SU-DHL-6 (cell line): ENCODE measurements around the gene SLC24A3.

Experiments used
- H2AFZ ChIP-seq: fragments of 200-600 bp; sonication (generic); 2 replicates; pipeline ENCODE4 v1.6.1; 2014; ENCODE audit warnings: low read depth, mild to moderate bottlenecking, moderate library complexity, mixed read lengths, antibody characterized with exemption, low read length; ENCODE audit not compliant: severe bottlenecking
- H3F3A ChIP-seq: fragments of 200-600 bp; shearing (Covaris generic); 2 replicates; pipeline ENCODE4 v1.6.0; 2016; ENCODE audit warnings: antibody characterized with exemption, mild to moderate bottlenecking; ENCODE audit not compliant: insufficient read depth
- H3K27ac ChIP-seq: fragments of 200-600 bp; sonication (generic); 2 replicates; pipeline ENCODE4 v1.5.1; 2016; ENCODE audit warnings: low read depth, mild to moderate bottlenecking, low read length, moderate library complexity, mixed read lengths
- H3K27me3 ChIP-seq: fragments of 200-600 bp; sonication (generic), shearing (Covaris generic); 2 replicates; pipeline ENCODE4 v1.6.0; 2014; ENCODE audit warnings: mild to moderate bottlenecking, low read length
- H3K36me3 ChIP-seq: fragments of 200-600 bp; sonication (generic); 2 replicates; pipeline ENCODE4 v1.6.1; 2014; ENCODE audit warnings: mild to moderate bottlenecking, low read length, mixed read lengths
- H3K4me2 ChIP-seq: fragments of 300-600, 200-600 bp; shearing (Covaris generic), sonication (generic); 2 replicates; pipeline ENCODE4 v1.6.0; 2014; ENCODE audit warnings: low read length, low read depth, mild to moderate bottlenecking; ENCODE audit not compliant: poor library complexity, severe bottlenecking
- H3K4me3 ChIP-seq: fragments of 200-600 bp; sonication (generic); 2 replicates; pipeline ENCODE4 v1.5.1; 2014; ENCODE audit warnings: antibody characterized with exemption, low read length, mild to moderate bottlenecking, mixed read lengths; ENCODE audit not compliant: insufficient read depth, poor library complexity, severe bottlenecking
- H3K79me2 ChIP-seq: fragments of 200-600 bp; sonication (generic); 2 replicates; pipeline ENCODE4 v1.6.1; 2014; ENCODE audit warnings: mild to moderate bottlenecking, low read length, moderate library complexity; ENCODE audit not compliant: insufficient read depth
- H3K9ac ChIP-seq: fragments of 200-600 bp; sonication (generic); 2 replicates; pipeline ENCODE4 v1.7.0; 2014; ENCODE audit warnings: mild to moderate bottlenecking, low read length
- H3K9me2 ChIP-seq: fragments of 200-600 bp; sonication (generic); replicated peaks from 2 replicates; pipeline ENCODE4 v1.6.1; 2014; ENCODE audit warnings: low read length; ENCODE audit not compliant: insufficient read depth
- H3K9me3 ChIP-seq: fragments of 200-600 bp; sonication (generic); 2 replicates; pipeline ENCODE4 v1.6.1; 2014; ENCODE audit warnings: low read length, mixed read lengths; ENCODE audit not compliant: insufficient read depth
- H4K20me1 ChIP-seq: fragments of 200-600 bp; sonication (generic); 2 replicates; pipeline ENCODE4 v1.6.1; 2014; ENCODE audit warnings: low read depth, mild to moderate bottlenecking, antibody characterized with exemption, low read length, moderate library complexity, mixed read lengths
- EZH2phosphoT487 ChIP-seq: fragments of 200-600 bp; sonication (generic), shearing (Covaris generic); conservative IDR thresholded peaks from 2 replicates; pipeline ENCODE4 v1.6.1; 2018; ENCODE audit warnings: mild to moderate bottlenecking, antibody characterized with exemption, low read length, moderate library complexity, mixed read lengths
- TF ChIP-seq, protein P1 (sequence below): fragments of 200-600 bp; sonication (generic); IDR thresholded peaks from one replicate; pipeline ENCODE4 v1.5.1; 2017; ENCODE audit warnings: antibody characterized with exemption, mild to moderate bottlenecking, low read length, moderate library complexity; ENCODE audit not compliant: insufficient read depth, poor library complexity, severe bottlenecking

SLC24A3 gene

GRCh38 chr20:19376451-19377229, 164.2 kb downstream of the SLC24A3 start:
- Histone ChIP-seq H3K4me2 (no peak overlapping the region), H3K36me3 (no peaks in the 10 kb centered on the region), H3F3A (no peaks in the 10 kb centered on the region), H2AFZ (no peak overlapping the region), H3K27me3 (no peaks in the 10 kb centered on the region), H3K4me3 (no peak overlapping the region), H3K79me2 (no peaks in the 10 kb centered on the region), H3K9ac (no peak overlapping the region), H3K9me2 (no peaks in the 10 kb centered on the region), H3K9me3 (no peaks in the 10 kb centered on the region), H3K27ac (no peak overlapping the region), H4K20me1 (no peaks in the 10 kb centered on the region)
- TF ChIP-seq, protein P1, sequence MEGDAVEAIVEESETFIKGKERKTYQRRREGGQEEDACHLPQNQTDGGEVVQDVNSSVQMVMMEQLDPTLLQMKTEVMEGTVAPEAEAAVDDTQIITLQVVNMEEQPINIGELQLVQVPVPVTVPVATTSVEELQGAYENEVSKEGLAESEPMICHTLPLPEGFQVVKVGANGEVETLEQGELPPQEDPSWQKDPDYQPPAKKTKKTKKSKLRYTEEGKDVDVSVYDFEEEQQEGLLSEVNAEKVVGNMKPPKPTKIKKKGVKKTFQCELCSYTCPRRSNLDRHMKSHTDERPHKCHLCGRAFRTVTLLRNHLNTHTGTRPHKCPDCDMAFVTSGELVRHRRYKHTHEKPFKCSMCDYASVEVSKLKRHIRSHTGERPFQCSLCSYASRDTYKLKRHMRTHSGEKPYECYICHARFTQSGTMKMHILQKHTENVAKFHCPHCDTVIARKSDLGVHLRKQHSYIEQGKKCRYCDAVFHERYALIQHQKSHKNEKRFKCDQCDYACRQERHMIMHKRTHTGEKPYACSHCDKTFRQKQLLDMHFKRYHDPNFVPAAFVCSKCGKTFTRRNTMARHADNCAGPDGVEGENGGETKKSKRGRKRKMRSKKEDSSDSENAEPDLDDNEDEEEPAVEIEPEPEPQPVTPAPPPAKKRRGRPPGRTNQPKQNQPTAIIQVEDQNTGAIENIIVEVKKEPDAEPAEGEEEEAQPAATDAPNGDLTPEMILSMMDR = no peak
- TF ChIP-seq EZH2phosphoT487 = no peak

GRCh38 chr20:19378058-19378457, 165.6 kb downstream of the SLC24A3 start:
- H3K4me2 ChIP-seq = no peak overlapping the region
- H3K4me3 ChIP-seq = no peak overlapping the region
- H2AFZ ChIP-seq = no peak overlapping the region
- no peaks in the 10 kb centered on the region for H3K27me3 ChIP-seq
- no peak overlapping the region for H3K27ac ChIP-seq
- H3K9me3 ChIP-seq = no peaks in the 10 kb centered on the region
- TF ChIP-seq EZH2phosphoT487 = no peak
- TF ChIP-seq, protein P1 = no peak
- no peaks in the 10 kb centered on the region for H3F3A ChIP-seq
- no peaks in the 10 kb centered on the region for H3K9me2 ChIP-seq
- no peaks in the 10 kb centered on the region for H3K36me3 ChIP-seq
- H3K79me2 ChIP-seq = no peaks in the 10 kb centered on the region
- no peak overlapping the region for H3K9ac ChIP-seq
- H4K20me1 ChIP-seq = no peaks in the 10 kb centered on the region

DNA sequence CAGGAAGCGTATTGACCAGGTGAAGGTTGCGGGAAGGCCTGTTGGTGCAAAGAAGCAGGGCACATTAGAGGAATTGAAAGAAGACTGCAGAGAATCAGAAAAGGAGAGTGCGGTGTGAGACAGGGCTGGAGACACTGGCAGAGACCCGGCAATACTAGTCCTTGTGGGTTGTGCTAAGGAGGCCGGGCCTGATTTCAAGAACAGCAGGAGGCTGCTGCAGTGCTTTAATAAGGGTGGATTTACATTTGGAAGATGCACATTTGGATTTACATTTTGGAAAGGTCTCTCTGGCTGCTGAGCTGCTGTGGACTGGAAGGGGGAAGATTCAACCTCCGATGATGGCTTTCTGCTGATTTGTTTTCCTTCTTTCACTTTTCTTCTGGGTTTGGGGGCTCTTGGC, 167.8 kb downstream of the SLC24A3 start:
- H3K9me2 ChIP-seq = no peaks in the 10 kb centered on the region
- no peaks in the 10 kb centered on the region for H3K9me3 ChIP-seq
- H3K4me3 ChIP-seq = no peak overlapping the region
- TF ChIP-seq EZH2phosphoT487 = no peak
- TF ChIP-seq, protein P1 = no peak
- H3K9ac ChIP-seq = no peak overlapping the region
- H4K20me1 ChIP-seq = no peaks in the 10 kb centered on the region
- no peaks in the 10 kb centered on the region for H3K27me3 ChIP-seq
- no peaks in the 10 kb centered on the region for H3K79me2 ChIP-seq
- no peak overlapping the region for H3K4me2 ChIP-seq
- no peaks in the 10 kb centered on the region for H3K36me3 ChIP-seq
- H3F3A ChIP-seq = no peaks in the 10 kb centered on the region
- H2AFZ ChIP-seq = no peak overlapping the region
- H3K27ac ChIP-seq = no peak overlapping the region
